HL-60 (cell line): Measurements from ENCODE around the gene XRCC6.

Experiments used
- CTCF ChIP-seq: IDR thresholded peaks from one replicate; pipeline ENCODE4 v1.5.1; 2011; ENCODE audit warnings: low read length, control low read depth, inconsistent platforms; ENCODE audit not compliant: insufficient read depth
- POLR2AphosphoS5 ChIP-seq: IDR thresholded peaks from 2 replicates; pipeline ENCODE4 v1.6.1; 2012; ENCODE audit warnings: low read depth

GRCh38 chr22:41647771-41648170, 26.7 kb downstream of the XRCC6 start:
- TF ChIP-seq CTCF (no peak), POLR2AphosphoS5 (no peak)
